GM19328 (cell line): ENCODE results near the gene TTC9C.
"Not testable (repeated sequence)": the region's sequence is repeated elsewhere in the genome, so short reads cannot be mapped to it uniquely, and the experiment has no call there.

Experiments
- ATAC-seq: cut with Tn5 transposase; IDR thresholded peaks from one replicate; pipeline ENCODE4 v1.9.1; 2021; ENCODE audit warnings: mild to moderate bottlenecking, moderate library complexity; ENCODE audit not compliant: unreplicated experiment

Gene TTC9C

DNA sequence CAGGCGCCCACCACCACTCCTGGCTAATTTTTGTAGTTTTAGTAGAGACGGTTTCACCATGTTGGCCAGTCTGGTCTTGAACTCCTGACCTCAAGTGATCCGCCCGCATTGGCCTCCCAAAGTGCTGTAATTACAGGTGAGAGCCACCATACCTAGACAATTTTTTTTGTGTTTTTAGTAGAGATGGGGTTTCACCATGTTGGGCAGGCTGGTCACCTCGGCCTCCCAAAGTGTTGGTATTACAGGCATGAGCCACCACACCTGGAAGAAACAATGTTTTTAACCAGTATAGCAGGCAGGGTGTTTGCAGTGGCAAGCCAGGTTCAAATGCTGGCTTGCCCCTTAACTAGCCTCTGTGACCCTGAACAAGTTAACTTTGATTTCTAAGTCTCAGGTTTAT lies 21.6 kb downstream of the TTC9C start:
- not testable (repeated sequence) for ATAC-seq

DNA sequence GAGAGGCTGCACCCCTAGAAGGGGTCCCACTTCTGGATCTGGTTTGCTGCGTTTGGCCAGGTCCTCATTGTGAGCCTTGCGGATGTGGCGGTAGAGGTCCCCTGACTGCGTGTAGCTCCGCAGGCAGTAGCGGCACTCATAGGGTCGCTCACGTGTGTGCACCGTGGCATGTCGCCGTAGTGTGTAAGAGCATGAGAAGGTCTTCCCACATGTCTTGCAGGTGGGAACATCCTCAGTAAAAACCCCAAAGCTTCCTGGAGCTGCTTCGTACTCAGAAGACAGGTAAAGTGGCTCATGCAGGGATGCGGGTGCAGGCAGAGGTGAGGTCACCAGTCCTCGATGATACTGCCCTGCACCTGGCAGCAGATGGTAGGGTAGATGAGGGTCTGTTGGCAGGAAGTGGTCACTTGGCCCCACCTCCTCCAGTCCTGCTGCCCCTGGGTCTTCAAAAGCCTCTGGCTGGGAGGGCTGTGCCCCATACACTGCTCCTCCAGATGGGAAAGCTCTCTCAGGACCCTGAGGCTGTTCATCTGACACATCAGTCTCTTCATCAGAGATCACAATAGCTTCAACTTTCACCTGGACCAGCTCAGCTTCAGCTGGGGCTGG lies 24.0 kb downstream of the TTC9C start:
- ATAC-seq, result no peak

DNA sequence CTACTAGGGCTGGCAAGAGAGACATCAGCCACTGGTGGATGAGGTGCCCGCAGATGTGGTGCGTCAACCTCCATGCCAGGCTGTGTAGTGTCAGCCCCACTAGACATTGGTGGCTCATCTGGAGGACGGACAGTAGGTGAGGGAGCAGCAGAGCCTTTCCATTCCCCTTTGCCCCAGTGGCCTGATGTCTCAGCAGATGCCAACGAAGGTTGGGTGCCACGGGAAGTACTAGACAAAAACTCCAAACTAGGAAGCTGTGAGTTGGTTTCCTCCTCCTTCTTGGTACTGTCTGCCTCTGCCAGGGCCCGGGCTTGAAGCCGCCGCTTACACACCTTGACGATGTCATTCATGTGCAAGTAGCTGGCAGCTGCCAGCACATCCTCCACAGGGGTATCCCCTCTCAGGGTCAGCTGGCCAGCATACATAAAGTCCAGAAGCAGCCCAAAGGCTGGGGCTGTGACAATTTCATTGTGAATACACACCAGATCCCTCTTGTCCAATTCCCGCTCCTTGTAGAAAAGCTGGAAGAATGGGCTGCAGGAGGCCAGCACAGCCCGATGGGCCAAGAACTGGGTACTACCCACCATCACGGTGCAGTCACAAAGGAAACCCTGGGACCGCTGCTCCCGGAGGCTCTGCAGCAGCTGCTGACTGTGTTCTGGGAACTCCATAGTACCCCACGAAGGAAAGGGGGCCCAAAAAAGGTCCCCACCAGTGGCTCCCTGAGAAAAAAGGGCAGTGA lies 24.9 kb downstream of the TTC9C start:
- no peak for ATAC-seq

DNA sequence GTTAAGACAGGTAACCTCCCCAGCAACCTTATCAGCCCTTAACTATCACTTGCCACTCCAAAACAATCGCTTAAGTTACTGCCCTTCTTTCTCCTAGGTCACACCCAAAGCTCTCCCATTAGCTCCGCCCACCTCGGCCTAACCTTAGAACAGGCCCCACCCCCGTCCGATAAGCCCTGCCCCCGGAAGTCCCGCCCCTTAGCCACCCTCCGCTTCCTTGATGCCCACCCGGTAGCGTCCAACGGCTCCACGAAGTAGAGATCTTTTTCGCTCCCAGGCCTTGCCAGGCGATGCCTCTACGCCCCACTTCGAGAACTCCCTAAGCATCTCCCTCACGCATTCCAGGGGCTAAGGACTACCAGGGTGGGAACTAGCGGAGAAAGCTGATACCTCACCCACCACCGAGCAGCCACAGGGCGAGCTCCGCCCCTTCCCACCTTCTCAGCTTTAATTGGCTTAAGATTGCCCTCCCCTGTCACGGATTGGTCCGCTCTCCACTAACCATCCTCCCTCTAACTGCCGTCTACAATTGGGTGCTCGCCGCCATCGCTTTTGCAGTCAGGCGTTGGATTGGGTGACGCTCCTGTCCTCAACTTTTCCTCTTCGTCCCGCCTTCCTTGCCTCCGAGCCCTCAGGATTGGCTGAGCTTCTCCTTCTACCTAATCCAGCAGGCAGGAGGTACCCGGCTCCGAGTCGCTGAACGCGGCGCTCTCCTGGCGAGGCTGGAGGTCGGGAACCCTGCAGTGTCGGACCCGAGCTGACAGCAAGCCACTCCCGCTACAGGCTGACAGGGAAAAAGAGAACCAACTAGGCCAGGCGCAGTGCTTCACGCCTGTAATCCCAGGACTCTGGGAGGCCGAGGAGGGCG lies 25.7 kb downstream of the TTC9C start, which contains the start of gene ZBTB3:
ZBTB3 (minus strand) TSS at position 425 of the 868 bp plus-strand sequence. CDS start 496 bp downstream, outside the sequence.
- ATAC-seq, result peak; percentile 94

DNA sequence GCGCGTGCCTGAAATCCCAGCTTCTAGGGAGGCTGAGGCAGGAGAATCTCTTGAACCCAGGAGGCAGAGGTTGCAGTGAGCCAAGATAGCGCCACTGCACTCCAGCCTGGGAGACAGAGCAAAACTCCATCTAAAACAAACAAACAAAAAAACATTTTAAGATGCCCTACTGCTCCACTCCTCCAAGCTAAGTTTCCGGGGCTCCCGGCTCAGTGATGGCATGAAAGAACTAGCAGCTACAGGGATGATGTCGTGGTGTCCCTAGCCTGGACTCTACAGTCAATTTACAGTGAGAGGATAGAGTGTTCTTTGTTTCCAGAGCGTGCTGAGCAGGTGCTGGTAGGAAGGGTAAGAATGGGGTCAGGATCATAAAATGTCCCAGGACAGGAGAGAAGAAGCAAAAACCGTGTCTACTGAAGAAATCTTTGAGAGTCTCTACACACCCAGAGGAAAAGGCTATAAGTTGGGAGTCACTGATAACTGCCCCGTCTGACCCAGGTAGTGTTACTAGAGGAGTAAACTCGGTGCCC lies 26.9 kb downstream of the TTC9C start:
- ATAC-seq, result no peak

DNA sequence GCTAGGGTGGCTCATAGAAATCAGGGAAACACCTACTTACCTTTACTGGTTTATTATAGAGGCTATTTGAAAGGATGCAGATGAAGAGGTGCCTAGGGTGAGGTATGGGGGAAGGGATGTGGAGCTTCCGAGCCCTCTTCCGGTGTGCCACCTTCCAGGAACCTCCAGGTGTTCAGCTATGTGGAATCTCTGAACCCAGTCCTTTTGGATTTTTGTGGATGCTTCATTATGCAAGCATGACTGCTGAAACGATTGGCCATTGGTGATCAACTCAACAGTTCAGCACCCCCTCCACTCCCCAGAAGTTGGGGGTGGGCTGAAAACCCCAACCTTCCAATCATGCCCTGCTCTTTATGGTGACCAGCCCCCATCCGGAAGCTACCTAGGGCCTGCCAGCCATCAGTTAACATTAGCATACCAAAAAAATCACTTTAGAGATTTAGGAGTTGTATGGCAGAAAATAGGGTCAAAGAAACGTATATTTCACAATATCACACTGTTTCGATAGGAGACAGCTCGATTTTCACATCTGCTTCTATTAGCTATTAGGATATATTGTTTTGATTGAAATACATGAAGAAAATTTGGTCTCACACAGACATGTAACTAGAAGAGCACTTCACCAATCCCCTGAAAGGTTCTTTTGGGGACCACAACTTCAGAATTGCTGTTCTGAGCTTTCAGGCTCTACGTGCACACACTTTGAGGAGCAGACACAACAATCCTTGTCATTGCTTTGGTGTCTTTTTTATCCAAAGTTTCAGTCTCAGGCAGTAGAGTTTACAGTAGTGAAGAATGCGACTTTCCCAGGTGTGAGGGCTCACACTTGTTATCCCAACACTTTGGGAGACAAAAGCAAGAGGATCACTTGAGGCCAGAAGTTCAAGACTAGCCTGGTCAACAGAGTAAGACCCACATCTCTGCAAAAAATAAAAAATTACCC lies 29.8 kb downstream of the TTC9C start:
- ATAC-seq, result no peak

DNA sequence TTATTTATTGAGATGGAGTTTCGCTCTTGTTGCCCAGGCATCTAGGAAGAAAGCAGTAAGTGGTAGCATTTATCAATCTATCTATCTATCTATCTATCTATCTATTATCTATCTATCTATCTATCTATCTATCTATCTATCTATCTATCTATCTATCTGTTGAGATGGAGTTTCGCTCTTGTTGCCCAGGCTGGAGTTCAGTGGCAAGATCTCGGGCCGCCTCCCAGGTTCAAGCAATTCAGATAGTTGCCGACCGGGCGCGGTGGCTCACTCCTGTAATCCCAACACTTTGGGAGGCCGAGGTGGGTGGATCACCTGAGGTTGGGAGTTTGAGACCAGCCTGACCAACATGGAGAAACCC lies 32.6 kb downstream of the TTC9C start:
- ATAC-seq, result not testable (repeated sequence)

DNA sequence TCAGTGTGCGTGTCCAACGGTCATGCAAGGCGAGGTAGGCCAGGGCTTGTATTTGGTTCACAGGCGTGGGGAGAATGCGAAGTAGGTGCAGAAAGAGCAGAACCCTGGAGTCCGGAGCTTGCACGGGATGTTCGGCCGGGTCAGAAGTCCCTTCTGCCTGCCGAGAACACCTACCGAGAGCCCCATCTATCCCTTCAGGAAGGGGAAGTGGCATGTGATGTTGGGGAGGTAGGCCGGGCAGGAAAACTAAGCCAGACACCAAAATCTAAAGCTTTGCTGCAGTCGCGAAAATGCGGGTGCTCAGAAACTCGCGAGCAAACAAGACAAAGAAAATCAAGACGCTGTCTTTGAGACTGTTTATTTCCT lies 42.5 kb downstream of the TTC9C start:
- ATAC-seq, result peak; percentile 6

DNA sequence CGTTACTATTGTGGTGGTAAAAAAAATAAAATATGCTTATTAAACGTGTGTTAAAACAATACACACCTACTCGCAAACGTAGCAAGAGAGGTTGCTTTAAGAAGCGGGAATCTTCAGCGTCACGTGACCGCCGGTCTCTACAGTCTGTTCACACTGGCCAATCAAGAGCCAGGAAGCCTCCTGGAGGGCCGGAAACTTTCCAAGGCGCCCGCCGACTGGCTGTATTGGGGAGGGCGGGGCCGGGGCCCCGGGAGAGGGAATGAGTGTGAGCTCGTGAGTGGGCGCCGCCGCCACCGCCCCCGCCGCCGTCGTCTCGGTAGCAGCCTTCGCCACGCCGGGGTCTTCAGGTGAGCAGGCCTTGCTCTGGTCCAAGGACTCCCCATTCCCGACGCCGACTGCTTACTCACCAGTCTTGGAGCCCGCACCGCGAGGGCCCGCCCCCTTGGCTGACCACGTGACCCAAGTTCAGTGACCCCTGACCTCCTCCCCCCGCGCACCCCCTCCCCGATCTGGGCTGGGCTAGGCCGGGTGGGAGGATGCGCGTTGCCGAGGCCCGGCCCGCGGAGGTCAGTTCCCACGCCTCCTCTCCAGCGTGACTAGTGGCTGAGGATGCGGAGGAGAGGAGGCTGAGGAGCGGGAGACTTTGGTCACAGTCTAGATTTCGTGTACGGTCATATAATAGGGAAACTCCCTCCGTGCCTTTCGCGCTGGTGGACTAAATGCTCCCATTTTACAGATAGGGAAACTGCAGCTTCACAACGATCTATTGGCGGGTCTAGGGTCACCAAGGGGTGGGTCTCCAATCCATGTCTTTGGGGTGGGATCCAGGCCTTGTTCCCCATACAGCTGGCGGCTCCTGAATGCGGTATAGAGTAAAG lies 43.1 kb downstream of the TTC9C start, which contains the start of gene TAF6L:
TAF6L (plus strand) TSS at position 253 of the 878 bp plus-strand sequence. CDS start 4,388 bp downstream, outside the sequence.
- peak; percentile 87 for ATAC-seq

DNA sequence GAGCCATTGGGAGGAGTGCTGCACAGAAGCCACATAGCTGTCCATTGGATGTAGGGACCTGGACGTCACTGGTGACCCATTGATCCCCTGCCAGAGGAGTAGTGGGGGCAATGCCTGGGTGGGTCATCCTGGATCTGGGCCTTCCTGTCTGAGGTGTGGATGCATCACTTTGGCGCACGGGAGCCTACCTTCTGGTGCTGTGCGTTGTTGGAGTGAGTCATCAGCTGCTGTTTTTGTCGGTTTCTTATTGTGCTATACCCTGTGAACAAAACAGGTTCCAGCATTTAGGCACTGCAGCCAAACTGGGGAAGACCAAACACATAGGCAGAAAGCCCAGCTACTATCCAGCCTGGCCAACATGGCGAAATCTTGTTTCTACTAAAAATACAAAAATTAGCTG lies 46.1 kb downstream of the TTC9C start:
- ATAC-seq, result no peak

DNA sequence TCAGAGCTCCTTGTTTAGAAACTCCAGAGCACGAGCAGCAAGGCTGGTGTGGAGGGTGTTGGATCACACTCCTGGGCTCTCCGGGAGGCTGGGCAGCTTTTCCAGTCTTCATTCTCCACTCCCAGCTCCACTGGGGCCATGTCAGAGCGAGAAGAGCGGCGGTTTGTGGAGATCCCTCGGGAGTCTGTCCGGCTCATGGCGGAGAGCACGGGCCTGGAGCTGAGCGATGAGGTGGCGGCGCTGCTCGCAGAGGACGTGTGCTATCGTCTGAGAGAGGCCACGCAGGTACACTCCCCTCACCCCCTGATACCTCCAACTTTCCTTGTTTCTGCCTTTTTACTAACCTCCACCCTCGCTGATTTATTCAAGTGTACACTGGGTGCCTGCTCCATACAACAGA lies 47.4 kb downstream of the TTC9C start:
- ATAC-seq, result no peak

DNA sequence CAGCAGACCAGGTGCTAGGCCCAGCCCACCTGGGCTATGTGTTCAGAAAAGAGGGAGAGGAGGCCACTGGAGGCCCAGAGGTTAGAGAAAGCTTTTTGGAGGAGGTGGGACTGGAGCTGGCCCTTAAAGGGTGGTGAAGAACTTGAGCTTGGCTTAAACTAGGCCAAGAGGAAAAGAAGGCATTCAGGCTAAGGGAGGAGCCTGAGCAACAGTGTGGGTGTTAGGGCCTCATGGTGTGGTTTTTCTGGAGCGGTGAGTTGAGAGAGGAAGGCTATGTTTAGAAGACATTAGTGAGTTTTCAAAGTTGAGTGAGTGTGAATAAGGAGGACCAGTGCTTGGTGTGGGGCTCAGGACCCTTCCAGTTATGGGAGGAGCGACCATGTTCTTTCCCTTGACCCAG lies 49.1 kb downstream of the TTC9C start:
- no peak for ATAC-seq

DNA sequence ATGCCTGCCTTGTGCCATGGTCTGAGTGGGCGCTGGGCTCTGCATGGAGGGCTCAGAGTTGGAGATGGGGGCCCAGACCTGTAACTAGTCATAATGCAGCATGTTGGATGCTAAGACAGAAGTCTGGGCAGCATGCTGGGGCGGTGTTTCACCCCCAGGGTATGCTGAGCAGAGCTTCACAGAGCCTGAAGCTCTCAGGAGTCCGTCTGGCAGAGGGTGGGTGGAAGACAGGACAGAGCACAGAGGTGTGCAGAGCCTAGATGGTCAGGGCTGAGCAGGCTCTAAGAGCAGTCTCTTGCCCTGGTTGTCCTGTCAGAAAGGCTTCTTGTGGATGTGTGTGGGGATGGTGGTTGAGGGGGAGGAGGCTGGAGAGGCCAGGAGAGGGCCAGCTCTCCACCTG lies 50.2 kb downstream of the TTC9C start:
- no peak for ATAC-seq

DNA sequence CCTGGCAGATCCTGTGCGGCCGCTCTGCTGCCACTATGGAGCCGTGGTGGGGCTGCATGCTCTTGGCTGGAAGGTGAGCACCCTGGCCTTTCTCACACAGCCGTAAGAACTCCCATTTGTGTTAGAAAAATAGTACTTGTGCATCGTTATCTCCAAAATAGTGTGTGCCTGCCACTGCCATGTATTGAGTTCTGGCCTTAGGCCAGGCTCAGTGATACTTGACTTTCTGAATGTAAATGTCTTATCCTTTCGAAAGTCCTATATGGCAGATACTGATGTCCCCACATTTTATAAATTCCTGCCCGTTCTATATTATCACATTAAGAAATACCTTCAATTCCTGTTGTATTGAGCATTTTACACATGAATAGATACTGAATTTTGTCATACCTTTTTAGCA lies 54.5 kb downstream of the TTC9C start:
- no peak for ATAC-seq

DNA sequence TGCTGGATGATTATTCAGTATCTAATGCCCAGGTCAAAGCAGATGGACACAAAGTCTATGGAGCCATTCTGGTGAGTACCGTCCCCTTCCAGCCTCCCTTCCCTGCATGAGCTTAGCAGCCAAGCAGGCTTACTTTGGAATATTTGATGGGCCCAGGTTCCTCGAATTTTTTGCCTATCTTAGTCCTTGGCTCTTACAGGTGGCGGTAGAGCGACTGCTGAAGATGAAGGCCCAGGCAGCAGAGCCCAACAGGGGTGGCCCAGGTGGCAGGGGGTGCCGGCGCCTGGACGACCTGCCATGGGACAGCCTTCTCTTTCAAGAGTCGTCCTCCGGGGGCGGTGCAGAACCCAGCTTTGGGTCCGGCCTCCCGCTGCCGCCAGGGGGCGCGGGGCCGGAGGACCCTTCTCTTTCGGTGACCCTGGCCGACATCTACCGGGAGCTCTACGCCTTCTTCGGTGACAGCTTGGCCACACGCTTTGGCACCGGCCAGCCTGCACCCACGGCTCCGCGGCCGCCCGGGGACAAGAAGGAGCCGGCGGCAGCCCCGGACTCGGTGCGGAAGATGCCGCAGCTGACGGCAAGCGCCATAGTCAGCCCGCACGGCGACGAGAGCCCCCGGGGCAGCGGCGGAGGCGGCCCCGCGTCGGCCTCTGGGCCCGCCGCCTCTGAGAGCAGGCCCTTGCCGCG lies 58.2 kb downstream of the TTC9C start:
- ATAC-seq, result peak; percentile 49

DNA sequence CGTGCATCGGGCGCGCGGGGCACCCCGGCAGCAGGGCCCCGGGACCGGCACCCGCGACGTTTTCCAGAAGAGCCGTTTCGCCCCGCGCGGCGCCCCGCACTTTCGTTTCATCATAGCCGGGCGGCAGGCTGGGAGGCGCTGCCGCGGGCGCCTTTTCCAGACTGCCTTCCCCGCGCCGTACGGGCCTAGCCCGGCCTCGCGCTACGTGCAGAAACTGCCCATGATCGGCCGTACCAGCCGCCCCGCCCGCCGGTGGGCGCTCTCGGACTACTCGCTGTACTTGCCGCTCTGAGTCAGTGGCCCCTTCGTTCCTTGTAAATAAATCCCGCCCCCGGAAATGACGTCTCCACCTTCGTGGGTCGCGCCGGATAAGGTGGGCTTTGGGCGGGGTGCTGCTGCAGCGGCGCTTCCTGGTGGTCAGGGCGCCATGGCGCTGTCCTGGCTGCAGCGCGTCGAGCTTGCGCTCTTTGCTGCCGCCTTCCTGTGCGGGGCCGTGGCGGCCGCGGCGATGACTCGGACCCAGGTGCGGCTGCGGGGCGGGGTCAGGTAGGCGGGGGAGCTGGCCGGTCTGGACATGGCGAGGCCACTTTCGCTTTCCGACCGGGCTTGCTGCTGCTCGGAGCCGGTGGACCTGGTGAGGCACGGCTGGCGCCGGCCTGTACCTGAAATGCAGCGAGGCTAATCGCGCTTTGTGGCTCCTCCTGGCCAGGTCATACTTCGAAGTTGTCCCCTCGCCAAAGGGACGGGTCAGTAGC lies 58.9 kb downstream of the TTC9C start, which contains the start of gene TMEM179B:
TMEM179B (plus strand) TSS at position 398 of the 755 bp plus-strand sequence; CDS start at position 428, 30 bp downstream.
- peak; percentile 57 for ATAC-seq
